ENCODE results near the gene PRMT5.

Gene PRMT5

GRCh38 chr14:22929961-22930364, 787 bp upstream of the PRMT5 start:
- peak overlapping the region; percentile 89 for H3K4me3 ChIP-seq (ENCODE audit: low read depth, low read length)
- DNase-seq (ENCODE audit: low read depth): no peak
- no peak for TF ChIP-seq CTCF (IDR thresholded peaks at IDR 0.05; ENCODE audit: insufficient read depth, low read depth, low read length, missing control alignments)

DNA sequence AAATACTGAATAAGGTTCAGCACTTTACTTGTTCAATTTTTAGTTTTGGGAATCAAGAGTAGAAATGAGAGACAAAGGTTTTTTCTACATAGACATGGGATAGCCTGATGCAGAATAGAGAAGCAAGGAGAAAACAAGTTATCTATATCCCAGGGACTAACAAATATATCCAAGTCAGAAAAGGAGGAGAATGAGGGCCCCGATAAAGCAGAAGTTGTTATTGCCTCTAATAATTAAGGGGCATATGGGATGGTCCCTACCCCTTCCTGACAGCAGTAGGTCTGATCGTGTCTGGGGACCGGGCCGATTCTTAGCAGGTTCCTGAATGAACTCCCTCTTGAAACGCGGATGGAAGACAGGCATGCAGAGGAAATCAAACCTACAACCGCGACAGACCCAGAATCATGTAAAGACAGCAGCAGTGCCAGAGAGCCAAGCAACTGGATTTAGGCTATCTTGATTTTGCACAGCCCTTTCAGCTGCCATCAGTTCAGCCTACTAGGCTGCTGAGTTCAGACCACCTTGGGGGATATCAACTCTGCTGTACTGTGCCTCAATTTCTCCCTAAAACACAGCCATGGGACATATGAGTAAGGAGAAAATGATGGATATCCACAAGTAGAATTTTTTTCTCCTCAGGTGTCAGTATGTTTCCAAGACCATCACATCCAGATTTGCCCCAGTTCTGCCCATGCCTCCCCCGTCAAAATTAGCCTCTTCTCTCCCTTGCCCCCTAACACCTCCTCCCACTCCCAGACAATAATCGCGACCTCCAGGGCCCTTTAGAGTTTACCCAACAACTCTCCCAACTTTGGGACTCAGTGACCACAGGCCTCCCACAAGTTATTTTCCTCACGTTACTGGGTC, 706 bp downstream of the PRMT5 start:
- peak; percentile 32 for DNase-seq (ENCODE audit: low read depth)
- peak overlapping the region; percentile 89 for H3K4me3 ChIP-seq (ENCODE audit: low read depth, low read length)
- TF ChIP-seq CTCF (IDR thresholded peaks at IDR 0.05; ENCODE audit: insufficient read depth, low read depth, low read length, missing control alignments): no peak

GRCh38 chr14:22926316-22926715, 2.9 kb downstream of the PRMT5 start:
- no peak for TF ChIP-seq CTCF (IDR thresholded peaks at IDR 0.05; ENCODE audit: insufficient read depth, low read depth, low read length, missing control alignments)
- no peak overlapping the region for H3K4me3 ChIP-seq (ENCODE audit: low read depth, low read length)
- DNase-seq (ENCODE audit: low read depth): no peak

DNA sequence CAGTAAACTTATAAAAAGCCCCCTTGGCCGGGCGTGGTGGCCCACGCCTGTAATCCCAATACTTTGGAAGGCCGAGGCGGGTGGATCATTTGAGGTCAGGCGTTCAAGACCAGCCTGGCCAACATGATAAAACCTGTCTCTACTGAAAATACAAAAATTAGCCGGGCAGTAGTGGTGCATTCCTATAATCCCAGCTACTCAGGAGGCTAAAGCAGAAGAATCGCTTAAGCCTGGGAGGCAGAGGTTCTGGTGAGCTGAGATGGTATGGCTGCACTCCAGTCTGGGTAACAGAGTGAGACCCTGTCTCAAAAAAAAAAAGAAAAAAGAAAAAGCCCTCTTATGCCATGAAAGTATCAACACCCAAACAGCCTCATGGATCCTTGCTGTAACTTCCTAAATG, 3.7 kb downstream of the PRMT5 start:
- DNase-seq (ENCODE audit: low read depth): no peak
- TF ChIP-seq CTCF (IDR thresholded peaks at IDR 0.05; ENCODE audit: insufficient read depth, low read depth, low read length, missing control alignments): no peak
- H3K4me3 ChIP-seq (ENCODE audit: low read depth, low read length): no peak overlapping the region

DNA sequence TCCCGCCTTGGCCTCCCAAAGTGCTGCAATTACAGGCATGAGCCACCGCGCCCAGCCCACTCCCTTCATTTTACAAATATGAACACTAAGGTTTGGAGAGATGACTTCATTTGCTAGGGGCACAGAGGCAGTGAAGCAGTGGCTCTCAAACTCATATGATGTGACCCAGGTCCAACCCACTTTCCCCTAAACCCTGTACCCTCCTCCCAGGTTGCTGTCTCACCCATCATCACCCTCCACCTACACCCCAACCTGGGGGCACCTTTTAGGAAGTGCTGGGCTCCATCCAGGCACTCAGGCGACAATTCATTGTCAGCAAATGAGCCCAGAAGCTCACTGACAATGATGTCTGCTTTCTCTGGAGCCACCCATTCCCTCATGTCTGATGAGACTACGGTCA, 5.4 kb downstream of the PRMT5 start:
- no peak for DNase-seq (ENCODE audit: low read depth)
- H3K4me3 ChIP-seq (ENCODE audit: low read depth, low read length): no peak overlapping the region
- no peak for TF ChIP-seq CTCF (IDR thresholded peaks at IDR 0.05; ENCODE audit: insufficient read depth, low read depth, low read length, missing control alignments)

DNA sequence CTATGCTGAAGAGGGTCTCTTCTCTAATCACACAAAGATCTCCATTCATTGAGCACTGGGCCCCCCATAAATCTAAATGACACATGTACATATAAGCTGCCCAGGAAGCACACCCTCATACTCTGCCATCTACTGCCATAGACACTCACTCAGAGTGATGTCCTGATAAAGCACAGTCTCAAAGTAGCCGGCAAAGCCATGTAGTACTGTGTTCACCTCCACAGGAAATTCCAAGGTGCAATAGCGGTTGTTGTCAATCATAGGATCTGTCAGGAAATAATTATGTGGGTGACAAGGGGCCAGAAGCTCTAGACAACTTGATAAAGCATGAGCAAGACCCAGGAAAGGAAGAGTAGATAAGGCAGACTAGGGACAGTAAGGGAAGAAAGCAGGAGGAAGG, 6.9 kb downstream of the PRMT5 start:
- no peak for DNase-seq (ENCODE audit: low read depth)

More for the DNA sequence above, 6.9 kb downstream of the PRMT5 start:
- H3K4me3 ChIP-seq (ENCODE audit: low read depth, low read length): no peak overlapping the region
- no peak for TF ChIP-seq CTCF (IDR thresholded peaks at IDR 0.05; ENCODE audit: insufficient read depth, low read depth, low read length, missing control alignments)
